ENCODE data around the gene HAGH.

Gene HAGH

DNA sequence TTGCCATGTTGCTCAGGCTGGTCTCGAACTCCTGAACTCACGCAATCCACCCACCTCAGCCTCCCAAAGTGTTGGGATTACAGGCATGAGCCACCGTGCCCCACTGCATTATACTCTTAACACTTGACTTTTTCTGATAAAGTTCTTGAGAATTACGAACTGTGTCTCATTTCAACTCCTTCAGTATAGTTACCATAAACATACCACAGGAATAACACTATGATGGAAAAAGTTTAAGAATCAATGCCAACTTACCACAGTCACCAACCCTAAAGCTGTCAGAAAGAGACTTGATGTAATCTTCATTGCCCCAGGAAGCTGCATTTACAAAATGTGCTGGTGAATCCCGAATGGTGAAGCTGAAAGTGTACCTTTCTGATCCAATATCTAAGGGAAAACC lies 35.1 kb upstream of the HAGH start:
- Histone ChIP-seq H3K79me2 (ENCODE audit: insufficient read depth, low read depth) (no peaks in the 10 kb centered on the region), H3K27ac (no peak overlapping the region), H3K4me2 (no peak overlapping the region), H3K4me1 (ENCODE audit: low read depth, poor library complexity, severe bottlenecking) (peaks cover 26% of the 10 kb centered on the region), H4K20me1 (ENCODE audit: insufficient read depth) (no peaks in the 10 kb centered on the region), H2AFZ (ENCODE audit: low read depth) (no peak overlapping the region), H3K27me3 (ENCODE audit: insufficient read depth, low read depth) (peaks cover 36% of the 10 kb centered on the region; the same call in 1 of the 2 replicates), H3K36me3 (ENCODE audit: insufficient read depth) (no peaks in the 10 kb centered on the region), H3K9ac (no peak overlapping the region), H3K4me3 (IDR thresholded peaks at IDR 0.05; ENCODE audit: insufficient read depth, low read depth, low read length) (no peak overlapping the region)
- TF ChIP-seq, protein P1, sequence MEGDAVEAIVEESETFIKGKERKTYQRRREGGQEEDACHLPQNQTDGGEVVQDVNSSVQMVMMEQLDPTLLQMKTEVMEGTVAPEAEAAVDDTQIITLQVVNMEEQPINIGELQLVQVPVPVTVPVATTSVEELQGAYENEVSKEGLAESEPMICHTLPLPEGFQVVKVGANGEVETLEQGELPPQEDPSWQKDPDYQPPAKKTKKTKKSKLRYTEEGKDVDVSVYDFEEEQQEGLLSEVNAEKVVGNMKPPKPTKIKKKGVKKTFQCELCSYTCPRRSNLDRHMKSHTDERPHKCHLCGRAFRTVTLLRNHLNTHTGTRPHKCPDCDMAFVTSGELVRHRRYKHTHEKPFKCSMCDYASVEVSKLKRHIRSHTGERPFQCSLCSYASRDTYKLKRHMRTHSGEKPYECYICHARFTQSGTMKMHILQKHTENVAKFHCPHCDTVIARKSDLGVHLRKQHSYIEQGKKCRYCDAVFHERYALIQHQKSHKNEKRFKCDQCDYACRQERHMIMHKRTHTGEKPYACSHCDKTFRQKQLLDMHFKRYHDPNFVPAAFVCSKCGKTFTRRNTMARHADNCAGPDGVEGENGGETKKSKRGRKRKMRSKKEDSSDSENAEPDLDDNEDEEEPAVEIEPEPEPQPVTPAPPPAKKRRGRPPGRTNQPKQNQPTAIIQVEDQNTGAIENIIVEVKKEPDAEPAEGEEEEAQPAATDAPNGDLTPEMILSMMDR (conservative IDR thresholded peaks at IDR 0.05; ENCODE audit: low read depth, low read length): no peak

DNA sequence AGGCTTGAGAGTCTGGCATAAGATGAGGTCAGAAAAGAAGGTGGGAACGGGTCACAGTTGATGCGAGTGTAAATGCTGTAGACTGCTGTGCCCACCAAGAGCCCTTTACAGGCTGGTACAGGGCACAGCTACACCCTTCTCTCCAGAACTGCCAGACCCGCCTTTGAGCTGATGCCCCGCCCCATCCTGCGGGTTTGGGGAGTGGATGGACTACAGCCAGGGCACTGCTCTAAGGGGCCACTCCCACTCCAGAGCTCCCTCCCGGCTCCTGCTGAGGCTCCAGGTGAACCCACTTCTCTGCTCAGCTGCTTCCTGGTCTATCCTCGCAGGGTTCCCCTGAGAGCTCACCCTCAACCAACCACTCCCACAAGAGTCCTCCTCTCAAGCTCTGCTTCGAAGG lies 33.0 kb upstream of the HAGH start:
- H3K4me1 ChIP-seq (ENCODE audit: low read depth, poor library complexity, severe bottlenecking): peaks cover 13% of the 10 kb centered on the region
- H3K4me3 ChIP-seq (IDR thresholded peaks at IDR 0.05; ENCODE audit: insufficient read depth, low read depth, low read length): no peak overlapping the region
- no peak overlapping the region for H3K9ac ChIP-seq
- no peak overlapping the region for H3K27ac ChIP-seq
- H3K79me2 ChIP-seq (ENCODE audit: insufficient read depth, low read depth): no peaks in the 10 kb centered on the region
- H3K4me2 ChIP-seq: no peak overlapping the region
- no peaks in the 10 kb centered on the region for H4K20me1 ChIP-seq (ENCODE audit: insufficient read depth)
- no peak overlapping the region for H2AFZ ChIP-seq (ENCODE audit: low read depth)
- H3K27me3 ChIP-seq (ENCODE audit: insufficient read depth, low read depth): peaks cover 38% of the 10 kb centered on the region; the same call in 1 of the 2 replicates
- TF ChIP-seq, protein P1 (conservative IDR thresholded peaks at IDR 0.05; ENCODE audit: low read depth, low read length): no peak
- H3K36me3 ChIP-seq (ENCODE audit: insufficient read depth): no peaks in the 10 kb centered on the region

DNA sequence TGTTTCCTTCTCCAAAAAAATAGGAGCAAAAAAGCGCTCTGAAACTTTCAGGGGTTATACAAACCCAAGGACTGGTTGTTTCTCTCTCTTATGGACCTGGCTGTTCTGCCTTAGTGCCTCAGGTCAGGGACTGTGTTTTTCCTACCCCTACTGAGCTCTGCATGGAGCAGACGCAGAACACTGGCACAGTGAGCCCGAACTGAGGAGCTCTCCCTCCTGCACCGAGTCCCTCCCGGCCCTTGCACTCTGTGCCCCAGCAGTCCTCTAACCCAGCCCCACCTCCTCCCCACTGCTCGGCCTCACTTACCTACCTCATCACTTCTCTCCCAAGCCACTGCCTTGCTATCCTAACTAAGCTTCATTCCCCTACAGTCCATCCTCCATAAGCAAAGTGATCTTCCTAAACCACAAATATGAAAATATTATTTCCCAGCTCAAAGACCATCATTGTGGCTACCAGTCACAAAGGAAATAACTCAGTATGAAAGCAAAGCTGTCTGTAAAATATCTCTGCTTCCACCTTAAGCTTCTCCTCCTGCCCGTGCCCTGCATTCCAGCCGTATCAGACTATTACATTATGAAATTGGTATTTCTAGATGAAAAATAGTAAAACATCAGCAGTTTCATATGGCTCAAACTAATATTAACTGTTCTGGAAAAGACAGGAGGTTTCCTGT lies 31.7 kb upstream of the HAGH start:
- no peaks in the 10 kb centered on the region for H3K79me2 ChIP-seq (ENCODE audit: insufficient read depth, low read depth)
- no peak overlapping the region for H3K9ac ChIP-seq
- H3K36me3 ChIP-seq (ENCODE audit: insufficient read depth): no peaks in the 10 kb centered on the region
- H2AFZ ChIP-seq (ENCODE audit: low read depth): no peak overlapping the region
- TF ChIP-seq, protein P1 (conservative IDR thresholded peaks at IDR 0.05; ENCODE audit: low read depth, low read length): no peak
- H4K20me1 ChIP-seq (ENCODE audit: insufficient read depth): no peaks in the 10 kb centered on the region
- peaks cover 43% of the 10 kb centered on the region; the same call in 1 of the 2 replicates for H3K27me3 ChIP-seq (ENCODE audit: insufficient read depth, low read depth)
- no peak overlapping the region for H3K4me2 ChIP-seq
- peaks cover 8% of the 10 kb centered on the region for H3K4me1 ChIP-seq (ENCODE audit: low read depth, poor library complexity, severe bottlenecking)
- no peak overlapping the region for H3K4me3 ChIP-seq (IDR thresholded peaks at IDR 0.05; ENCODE audit: insufficient read depth, low read depth, low read length)
- H3K27ac ChIP-seq: no peak overlapping the region

DNA sequence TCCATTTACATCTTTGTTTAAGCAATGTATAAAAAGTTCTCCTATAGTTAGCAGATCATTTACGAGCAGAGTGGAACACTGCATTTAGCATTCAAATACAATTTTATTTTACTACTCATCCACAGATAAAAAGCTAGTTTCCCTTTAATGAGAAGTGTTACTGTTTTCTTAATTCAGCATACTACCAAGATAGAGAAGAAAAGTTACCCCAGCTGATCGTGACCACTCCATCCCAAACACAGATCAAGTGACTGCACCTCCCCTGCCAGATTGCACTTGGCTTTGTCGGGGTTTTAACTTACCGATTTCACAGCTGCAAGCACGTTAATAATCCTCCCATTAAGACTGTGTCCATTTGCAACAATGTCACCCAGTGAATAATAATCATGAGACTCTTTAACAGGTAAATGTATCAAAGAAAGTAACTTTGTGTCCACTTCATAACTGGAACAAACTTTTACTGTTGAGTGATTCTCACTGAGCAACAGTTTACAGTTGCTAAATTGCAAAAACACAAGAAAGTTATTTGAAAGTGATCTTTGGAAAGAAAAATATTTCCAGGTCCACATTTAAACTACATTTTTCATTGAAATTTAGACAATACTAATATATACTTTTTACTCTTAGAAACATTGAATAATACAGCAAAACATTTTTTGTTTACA lies 30.9 kb upstream of the HAGH start:
- Histone ChIP-seq H3K4me1 (ENCODE audit: low read depth, poor library complexity, severe bottlenecking) (peaks cover 8% of the 10 kb centered on the region), H3K79me2 (ENCODE audit: insufficient read depth, low read depth) (no peaks in the 10 kb centered on the region), H4K20me1 (ENCODE audit: insufficient read depth) (no peaks in the 10 kb centered on the region), H3K27ac (no peak overlapping the region), H3K9ac (no peak overlapping the region), H3K4me2 (no peak overlapping the region), H3K27me3 (ENCODE audit: insufficient read depth, low read depth) (peaks cover 43% of the 10 kb centered on the region; the same call in 1 of the 2 replicates), H3K4me3 (IDR thresholded peaks at IDR 0.05; ENCODE audit: insufficient read depth, low read depth, low read length) (no peak overlapping the region), H2AFZ (ENCODE audit: low read depth) (no peak overlapping the region), H3K36me3 (ENCODE audit: insufficient read depth) (no peaks in the 10 kb centered on the region)
- TF ChIP-seq, protein P1 (conservative IDR thresholded peaks at IDR 0.05; ENCODE audit: low read depth, low read length): no peak

Measured in KMS-11 (cell line).